Panc1 (cell line): ENCODE data around the gene POLD3. TPM values are rescaled to one million over a fixed set of nuclear protein-coding genes. Genes with fewer than 3 reads are reported as not detected.

Experiments used
- ATAC-seq: fragments of 200-7000 bp; cut with Tn5 transposase; 2 replicates; pipeline ENCODE4 v1.9.1; 2020; ENCODE audit warnings: mild to moderate bottlenecking, moderate library complexity
- BruUV-seq: library from RNA; stranded (reverse); fragments of 400-500 nt; replicated peaks from 2 replicates; lab custom pipeline; 2021; lab: Mats Ljungman, UMichigan
- CTCF ChIA-PET: fragments of 300-600 bp; sonication (Branson Sonifier 250); formaldehyde crosslinking; loops from one replicate; lab custom pipeline; 2022; ENCODE audit warnings: antibody characterized with exemption; lab: Charles Lee
- POLR2A ChIA-PET: fragments of 300-600 bp; sonication (Branson Sonifier 250); formaldehyde crosslinking; loops from one replicate; lab custom pipeline; 2022; ENCODE audit warnings: antibody characterized with exemption; lab: Charles Lee
- DNase-seq: peaks from one replicate; pipeline ENCODE4 v3.0.0-alpha.2; 2010; ENCODE audit warnings: low read depth, low spot score
- H3K27ac ChIP-seq: 2 replicates; pipeline ENCODE4 v1.5.1; 2011; ENCODE audit warnings: mild to moderate bottlenecking, low read length, inconsistent platforms
- H3K27me3 ChIP-seq: fragments of 200-500 bp; sonication (Bioruptor generic); 2 replicates; pipeline ENCODE4 v1.6.0; 2014; ENCODE audit warnings: low read length, inconsistent platforms; ENCODE audit not compliant: control insufficient read depth, insufficient read depth
- H3K36me3 ChIP-seq: fragments of 200-500 bp; sonication (Bioruptor generic); 2 replicates; pipeline ENCODE4 v1.5.1; 2014; ENCODE audit warnings: inconsistent platforms, mild to moderate bottlenecking, low read length, moderate library complexity; ENCODE audit not compliant: control insufficient read depth, insufficient read depth
- H3K4me1 ChIP-seq: 2 replicates; pipeline ENCODE4 v1.5.1; 2011; ENCODE audit warnings: inconsistent platforms, mild to moderate bottlenecking, low read length, moderate library complexity; ENCODE audit not compliant: control insufficient read depth, insufficient read depth
- H3K4me3 ChIP-seq, 2 experiments: 2 replicates each; pipeline ENCODE4 v1.5.1; 2011 to 2012; ENCODE audit warnings: low read depth in 2 of 2, low read length in 2 of 2, mild to moderate bottlenecking in 2 of 2, inconsistent platforms in 1 of 2, moderate library complexity in 1 of 2
- H3K9me3 ChIP-seq: fragments of 200-500 bp; sonication (Bioruptor generic); 2 replicates; pipeline ENCODE4 v1.5.1; 2014; ENCODE audit warnings: low read depth, mild to moderate bottlenecking, inconsistent platforms, low read length, moderate library complexity; ENCODE audit not compliant: control insufficient read depth, insufficient read depth
- CTCF ChIP-seq: fragments of 450-650 bp; IDR thresholded peaks from 2 replicates; pipeline ENCODE4 v1.5.1; 2017; ENCODE audit warnings: mild to moderate bottlenecking
- POLR2AphosphoS5 ChIP-seq: IDR thresholded peaks from 2 replicates; pipeline ENCODE4 v1.6.1; 2012; ENCODE audit warnings: mild to moderate bottlenecking, low read depth, low read length, moderate library complexity
- REST ChIP-seq, 2 experiments: IDR thresholded peaks; 2 replicates each; pipeline ENCODE4 v1.6.1; 2011 to 2012; ENCODE audit warnings: low read depth in 2 of 2, control low read depth in 1 of 2, low read length in 1 of 2, mild to moderate bottlenecking in 1 of 2, moderate library complexity in 1 of 2; ENCODE audit not compliant: insufficient read depth in 1 of 2
- SIN3A ChIP-seq: IDR thresholded peaks from 2 replicates; pipeline ENCODE4 v1.6.1; 2012; ENCODE audit warnings: low read depth, mild to moderate bottlenecking, low read length, moderate library complexity, borderline replicate concordance; ENCODE audit not compliant: insufficient read depth
- TCF7L2 ChIP-seq: IDR thresholded peaks from 2 replicates; pipeline ENCODE4 v1.6.1; 2011; ENCODE audit warnings: mild to moderate bottlenecking, low read depth, low read length, inconsistent platforms
- in situ Hi-C: cut with HindIII; loops from 2 replicates; pipeline ENCODE4 v1.10.0; 2016; ENCODE audit warnings: low sequenced_read_pairs, low pct_unique_long_range_greater_than_20kb
- intact Hi-C: fragments of 100-400 bp; cut with micrococcal nuclease; formaldehyde crosslinking; loops from one replicate; pipeline ENCODE4 v1.10.0; 2022; ENCODE audit not compliant: unreplicated experiment
- total RNA-seq: library from RNA; stranded (reverse); gene quantifications from one replicate; pipeline ENCODE4 v1.2.1, GENCODE V29; 2021; ENCODE audit not compliant: unreplicated experiment

The POLD3 gene
- total RNA-seq, 1 experiment from 2014 or later: 31.7 TPM

GRCh38 chr11:74675761-74676160, 83.4 kb downstream of the POLD3 start:
- no TSS peak for BruUV-seq
- no peak for TF ChIP-seq TCF7L2
- no peak for TF ChIP-seq POLR2AphosphoS5
- no peak for TF ChIP-seq REST (IDR thresholded peaks at IDR 0.05; ENCODE audit: insufficient read depth in 1 of 2, low read depth in 2 of 2, low read length in 1 of 2)
- TF ChIP-seq SIN3A: no peak
- TF ChIP-seq CTCF: no peak
- no peaks in the 10 kb centered on the region for H3K4me1 ChIP-seq
- H3K27me3 ChIP-seq: no peaks in the 10 kb centered on the region
- no peak overlapping the region for H3K27ac ChIP-seq
- intact Hi-C loops (no loop called here), in situ Hi-C loops (no loop called here)
- no peak for DNase-seq
- H3K4me3 ChIP-seq: no peak overlapping the region
- ChIA-PET CTCF (interaction anchor here (1.2 kb wide), 1 partner anchor 27 kb away, joined by 3 read pairs; no protein-coding TSS in a partner anchor), POLR2A (no interaction called here)
- no peaks in the 10 kb centered on the region for H3K9me3 ChIP-seq
- H3K36me3 ChIP-seq: no peaks in the 10 kb centered on the region
- ATAC-seq: no peak

- no peak for TF ChIP-seq TCF7L2
- no peak for TF ChIP-seq CTCF
- no peak for TF ChIP-seq REST (IDR thresholded peaks at IDR 0.05; ENCODE audit: insufficient read depth in 1 of 2, low read depth in 2 of 2, low read length in 1 of 2)
- TF ChIP-seq POLR2AphosphoS5: no peak
- no peak for TF ChIP-seq SIN3A
Measured at GRCh38 chr11:74676596-74676995, 84.2 kb downstream of the POLD3 start.

More at GRCh38 chr11:74676596-74676995, 84.2 kb downstream of the POLD3 start:
- ChIA-PET POLR2A (no interaction called here), CTCF (interaction anchor here (1.2 kb wide), 1 partner anchor 26 kb away, joined by 3 read pairs; no protein-coding TSS in a partner anchor)
- no peak for DNase-seq
- Histone ChIP-seq H3K27ac (no peak overlapping the region), H3K27me3 (no peaks in the 10 kb centered on the region), H3K4me3 (no peak overlapping the region), H3K36me3 (no peaks in the 10 kb centered on the region), H3K9me3 (no peaks in the 10 kb centered on the region), H3K4me1 (no peaks in the 10 kb centered on the region)
- no TSS peak for BruUV-seq
- ATAC-seq: no peak
- intact Hi-C loops: no loop called here
- in situ Hi-C loops: no loop called here
